ENCODE measurements around the gene BCR. TPM values are rescaled to one million over a fixed set of nuclear protein-coding genes. Genes with fewer than 3 reads are reported as not detected.

Gene BCR
- total and polyA plus RNA-seq, 2 of the 13 experiments (the other 11 are each of a cell fraction or from before 2014, with no cell fraction given) = 19.9 to 33.6 TPM

GRCh38 chr22:23223569-23224317 lies 43.4 kb downstream of the BCR start (continued):
- TF ChIP-seq, protein P1, sequence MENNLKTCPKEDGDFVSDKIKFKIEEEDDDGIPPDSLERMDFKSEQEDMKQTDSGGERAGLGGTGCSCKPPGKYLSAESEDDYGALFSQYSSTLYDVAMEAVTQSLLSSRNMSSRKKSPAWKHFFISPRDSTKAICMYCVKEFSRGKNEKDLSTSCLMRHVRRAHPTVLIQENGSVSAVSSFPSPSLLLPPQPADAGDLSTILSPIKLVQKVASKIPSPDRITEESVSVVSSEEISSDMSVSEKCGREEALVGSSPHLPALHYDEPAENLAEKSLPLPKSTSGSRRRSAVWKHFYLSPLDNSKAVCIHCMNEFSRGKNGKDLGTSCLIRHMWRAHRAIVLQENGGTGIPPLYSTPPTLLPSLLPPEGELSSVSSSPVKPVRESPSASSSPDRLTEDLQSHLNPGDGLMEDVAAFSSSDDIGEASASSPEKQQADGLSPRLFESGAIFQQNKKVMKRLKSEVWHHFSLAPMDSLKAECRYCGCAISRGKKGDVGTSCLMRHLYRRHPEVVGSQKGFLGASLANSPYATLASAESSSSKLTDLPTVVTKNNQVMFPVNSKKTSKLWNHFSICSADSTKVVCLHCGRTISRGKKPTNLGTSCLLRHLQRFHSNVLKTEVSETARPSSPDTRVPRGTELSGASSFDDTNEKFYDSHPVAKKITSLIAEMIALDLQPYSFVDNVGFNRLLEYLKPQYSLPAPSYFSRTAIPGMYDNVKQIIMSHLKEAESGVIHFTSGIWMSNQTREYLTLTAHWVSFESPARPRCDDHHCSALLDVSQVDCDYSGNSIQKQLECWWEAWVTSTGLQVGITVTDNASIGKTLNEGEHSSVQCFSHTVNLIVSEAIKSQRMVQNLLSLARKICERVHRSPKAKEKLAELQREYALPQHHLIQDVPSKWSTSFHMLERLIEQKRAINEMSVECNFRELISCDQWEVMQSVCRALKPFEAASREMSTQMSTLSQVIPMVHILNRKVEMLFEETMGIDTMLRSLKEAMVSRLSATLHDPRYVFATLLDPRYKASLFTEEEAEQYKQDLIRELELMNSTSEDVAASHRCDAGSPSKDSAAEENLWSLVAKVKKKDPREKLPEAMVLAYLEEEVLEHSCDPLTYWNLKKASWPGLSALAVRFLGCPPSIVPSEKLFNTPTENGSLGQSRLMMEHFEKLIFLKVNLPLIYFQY (CRISPR knock-in tag; IDR thresholded peaks at IDR 0.05; ENCODE audit: borderline replicate concordance) = no peak
- TF ChIP-seq IRF9 (CRISPR knock-in tag; IDR thresholded peaks at IDR 0.05; ENCODE audit: borderline replicate concordance) = no peak
- TF ChIP-seq ZKSCAN8 (CRISPR knock-in tag; IDR thresholded peaks at IDR 0.05; ENCODE audit: borderline replicate concordance) = no peak
- TF ChIP-seq SP1 (IDR thresholded peaks at IDR 0.05) = no peak
- no peak for TF ChIP-seq SP1 (CRISPR knock-in tag; IDR thresholded peaks at IDR 0.05)
- TF ChIP-seq DR1 (CRISPR knock-in tag; IDR thresholded peaks at IDR 0.05) = 0 out of 2 replicates have a peak, but pooled peaks have one; percentile 36
- TF ChIP-seq KLF13 (CRISPR knock-in tag; IDR thresholded peaks at IDR 0.05) = no peak
- no peak for TF ChIP-seq ZBTB37 (CRISPR knock-in tag; IDR thresholded peaks at IDR 0.05)
- no peak for TF ChIP-seq HDAC2 (CRISPR knock-in tag; IDR thresholded peaks at IDR 0.05)
- TF ChIP-seq ZNF746 (CRISPR knock-in tag; IDR thresholded peaks at IDR 0.05) = no peak
- peak; percentile 69 for TF ChIP-seq HNF1A (IDR thresholded peaks at IDR 0.05; ENCODE audit: low read depth)
- TF ChIP-seq HNF1A (CRISPR knock-in tag; IDR thresholded peaks at IDR 0.05; ENCODE audit: borderline replicate concordance) = peak; percentile 68; the same call in 1 of the 2 replicates
- TF ChIP-seq ZNF576 (CRISPR knock-in tag; IDR thresholded peaks at IDR 0.05) = no peak
- TF ChIP-seq SP5 (CRISPR knock-in tag; IDR thresholded peaks at IDR 0.05; ENCODE audit: borderline replicate concordance, low read depth) = no peak
- no peak for TF ChIP-seq MED13 (CRISPR knock-in tag; IDR thresholded peaks at IDR 0.05)
- 0 out of 2 replicates have a peak, but pooled peaks have one; percentile 18 for TF ChIP-seq TRIM24 (CRISPR knock-in tag; IDR thresholded peaks at IDR 0.05)
- TF ChIP-seq PRMT3 (CRISPR knock-in tag; IDR thresholded peaks at IDR 0.05; ENCODE audit: borderline replicate concordance, low read depth) = no peak
